Uterus (tissue), 4 donors: Measurements from ENCODE around the gene IGF1R. TPM values are rescaled to one million over a fixed set of nuclear protein-coding genes. Genes with fewer than 3 reads are reported as not detected.

ENCODE experiments used
- DNase-seq, 2 donors: peaks; one replicate each; pipeline ENCODE4 v3.0.0-alpha.2; 2019 to 2020
- H3K27ac ChIP-seq, 2 donors: fragments of 200-600 bp; sonication (generic); 1 replicate in 1 of 2; 2 replicates in 1 of 2; pipeline ENCODE4 v1.5.1; 2016 to 2018
- H3K27me3 ChIP-seq, 2 donors: fragments of 200-600 bp; sonication (generic); one replicate each; pipeline ENCODE4 v1.5.1; 2018 to 2019; ENCODE audit warnings: control low read depth in 1 of 2
- H3K36me3 ChIP-seq, 2 donors: fragments of 200-600 bp; sonication (generic); one replicate each; pipeline ENCODE4 v1.5.1; 2019; ENCODE audit warnings: control low read depth in 1 of 2
- H3K4me1 ChIP-seq, 2 donors: fragments of 200-600 bp; sonication (generic); one replicate each; pipeline ENCODE4 v1.5.1; 2018 to 2019; ENCODE audit warnings: control low read depth in 1 of 2
- H3K4me3 ChIP-seq, 2 donors: fragments of 200-600 bp; sonication (generic); 1 replicate in 1 of 2; 2 replicates in 1 of 2; pipeline ENCODE4 v1.5.1; 2018 to 2019; ENCODE audit warnings: mild to moderate bottlenecking in 1 of 2
- H3K9me3 ChIP-seq, 2 donors: fragments of 200-600 bp; sonication (generic); one replicate each; pipeline ENCODE4 v1.5.1; 2019; ENCODE audit warnings: control low read depth in 1 of 2
- CTCF ChIP-seq, 4 experiments: fragments of 200-600 bp in 2 of 4; fragments of 450-650 bp in 2 of 4; sonication (generic) in 2 of 4; IDR thresholded peaks; one replicate each; pipeline ENCODE4 v1.5.1; 2016 to 2019; ENCODE audit warnings: antibody characterized with exemption in 4 of 4, mild to moderate bottlenecking in 2 of 4, moderate library complexity in 1 of 4
- POLR2A ChIP-seq, 2 donors: fragments of 450-650 bp; IDR thresholded peaks; one replicate each; pipeline ENCODE4 v1.6.1; 2016; ENCODE audit warnings: antibody characterized with exemption in 2 of 2, mild to moderate bottlenecking in 1 of 2, moderate library complexity in 1 of 2
- intact Hi-C: fragments of 100-400 bp; cut with DNase I; formaldehyde crosslinking; loops from one replicate; pipeline ENCODE4 v1.15.1; 2023; ENCODE audit warnings: low total_unique reads
- total RNA-seq, 4 donors: library from RNA; depleted of rRNA in 3 of 4; stranded (reverse); fragments of >200 nt in 3 of 4; gene quantifications; one replicate each; pipeline versions ENCODE4 v1.1.0 to v1.2.4, GENCODE V29; 2014 to 2023
- donor health status: DM: yes; HTN: yes; CAD: no.

Gene IGF1R
- total RNA-seq, 4 donors from 2014 or later = 30.0 to 95.2 (median 57.5) TPM

DNA sequence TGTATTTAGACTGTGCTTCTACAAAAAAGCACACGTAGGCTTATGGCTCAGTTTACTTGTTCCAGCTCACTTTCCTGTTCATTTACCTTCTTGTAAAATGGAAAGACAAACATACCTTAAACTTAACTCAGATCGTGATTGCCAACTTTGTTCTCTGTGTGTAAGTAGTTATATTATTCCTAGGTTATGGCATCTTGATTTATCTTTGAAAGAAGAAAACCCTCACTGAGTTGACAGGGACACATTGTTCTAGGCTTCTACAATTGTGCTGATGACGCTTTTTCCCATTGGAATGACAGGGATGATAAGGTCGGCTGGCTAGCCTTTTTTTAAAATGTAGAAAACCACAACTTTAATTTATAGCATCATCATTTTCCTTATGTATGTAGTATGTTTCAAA is 140.7 kb downstream of the IGF1R start:
- no peaks in the 10 kb centered on the region for H3K9me3 ChIP-seq
- peaks cover 0 to 4% of the 10 kb centered on the region in 2 donors for H3K4me1 ChIP-seq
- H3K27ac ChIP-seq = no peak overlapping the region
- no peaks in the 10 kb centered on the region for H3K36me3 ChIP-seq
- no peaks in the 10 kb centered on the region for H3K27me3 ChIP-seq
- no peak for DNase-seq
- TF ChIP-seq POLR2A (IDR thresholded peaks at IDR 0.05) (no peak), CTCF (IDR thresholded peaks at IDR 0.05) (no peak)
- H3K4me3 ChIP-seq = no peak overlapping the region
- intact Hi-C loops = no loop called here

DNA sequence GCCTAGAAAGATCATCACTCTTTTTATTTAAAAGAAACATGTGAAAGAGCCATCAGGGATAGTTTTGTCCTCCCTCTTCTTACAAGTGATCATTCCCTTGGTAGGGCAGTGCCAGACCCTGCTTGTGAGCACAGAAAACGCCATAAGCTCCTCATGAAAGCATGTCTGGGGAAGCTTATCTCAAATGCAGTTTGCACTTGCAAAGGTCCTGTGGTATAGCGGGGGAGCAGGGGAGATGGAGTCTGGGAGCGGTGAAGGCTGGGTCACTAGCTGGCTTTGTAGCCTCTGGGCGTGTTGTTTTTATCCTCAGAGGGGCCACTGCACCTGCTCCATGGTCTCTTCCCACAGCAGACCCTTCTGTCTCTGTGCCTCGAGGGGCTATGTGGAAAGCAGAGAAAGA is 141.9 kb downstream of the IGF1R start:
- H3K4me1 ChIP-seq = peaks cover 0 to 9% of the 10 kb centered on the region in 2 donors
- H3K9me3 ChIP-seq = no peaks in the 10 kb centered on the region
- DNase-seq = no peak
- intact Hi-C loops = no loop called here
- H3K36me3 ChIP-seq = no peaks in the 10 kb centered on the region
- no peak overlapping the region for H3K27ac ChIP-seq
- TF ChIP-seq POLR2A (IDR thresholded peaks at IDR 0.05) (no peak), CTCF (IDR thresholded peaks at IDR 0.05) (no peak)
- H3K4me3 ChIP-seq = no peak overlapping the region
- no peaks in the 10 kb centered on the region for H3K27me3 ChIP-seq

DNA sequence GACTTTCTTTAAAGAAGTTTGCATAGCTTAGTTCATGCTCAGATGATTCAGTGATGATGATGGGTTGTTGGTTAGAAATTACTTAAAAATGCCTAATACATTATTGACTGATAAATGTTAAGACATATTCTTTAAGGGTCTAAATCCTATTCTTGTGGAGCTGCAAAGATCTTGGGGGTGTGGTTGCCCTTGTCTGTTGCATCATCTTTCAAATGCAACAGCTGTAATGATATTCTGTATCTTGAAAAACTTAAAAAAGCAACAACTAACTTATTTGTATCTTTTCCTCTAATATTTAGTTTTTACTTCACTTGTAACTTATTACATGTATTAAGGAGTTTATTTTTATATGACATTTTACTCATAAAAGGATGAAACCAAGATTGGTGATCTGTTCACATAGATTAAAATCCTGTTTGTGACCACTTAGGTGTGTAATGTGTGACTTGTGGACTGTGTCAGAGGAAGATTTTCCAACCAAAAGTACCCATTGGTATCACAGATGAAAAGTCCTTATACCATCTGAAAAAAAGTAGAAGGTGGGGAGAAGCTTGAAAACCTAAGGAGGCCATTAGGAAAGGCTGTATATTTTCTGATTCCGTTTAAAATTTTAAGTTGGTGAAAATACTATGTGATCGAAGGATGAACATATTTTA is 142.8 kb downstream of the IGF1R start:
- no peaks in the 10 kb centered on the region for H3K27me3 ChIP-seq
- no peaks in the 10 kb centered on the region for H3K9me3 ChIP-seq
- DNase-seq = no peak
- no peak overlapping the region for H3K27ac ChIP-seq
- H3K4me3 ChIP-seq = no peak overlapping the region
- TF ChIP-seq POLR2A (IDR thresholded peaks at IDR 0.05) (no peak), CTCF (IDR thresholded peaks at IDR 0.05) (no peak)
- no peaks in the 10 kb centered on the region for H3K36me3 ChIP-seq
- peaks cover 0 to 9% of the 10 kb centered on the region in 2 donors for H3K4me1 ChIP-seq
- intact Hi-C loops = no loop called here

- intact Hi-C loops = no loop called here
- no peaks in the 10 kb centered on the region for H3K36me3 ChIP-seq
- TF ChIP-seq CTCF (IDR thresholded peaks at IDR 0.05) (no peak), POLR2A (IDR thresholded peaks at IDR 0.05) (no peak)
- peaks cover 0 to 14% of the 10 kb centered on the region in 2 donors for H3K4me1 ChIP-seq
- no peak for DNase-seq
- no peaks in the 10 kb centered on the region for H3K9me3 ChIP-seq
- no peak overlapping the region for H3K4me3 ChIP-seq
- H3K27ac ChIP-seq = no peak overlapping the region
- no peaks in the 10 kb centered on the region for H3K27me3 ChIP-seq
Measured at GRCh38 chr15:98792117-98792516, 143.8 kb downstream of the IGF1R start.

DNA sequence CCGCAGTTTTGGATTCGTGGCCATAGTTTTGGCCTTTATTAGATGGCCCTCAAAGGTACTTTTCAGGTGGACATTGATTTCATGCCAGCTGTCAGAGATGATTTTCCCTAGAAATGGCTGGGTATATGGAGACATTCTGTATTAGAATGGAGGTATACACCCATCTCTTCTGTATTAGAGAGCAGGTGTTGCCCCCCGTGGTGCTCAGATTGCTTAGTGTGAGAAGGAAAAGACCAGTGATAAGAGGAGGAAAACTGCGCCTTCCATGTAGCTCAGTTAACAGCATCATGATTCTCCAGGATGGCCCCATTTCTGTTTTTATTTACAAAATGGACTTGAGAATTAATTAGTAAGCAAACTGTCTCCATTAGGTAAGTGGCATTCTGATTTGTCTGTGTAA is 145.9 kb downstream of the IGF1R start:
- DNase-seq = no peak
- H3K4me1 ChIP-seq = peaks cover 8 to 24% of the 10 kb centered on the region in 2 donors
- no peak overlapping the region for H3K4me3 ChIP-seq
- TF ChIP-seq POLR2A (IDR thresholded peaks at IDR 0.05) = no peak
- TF ChIP-seq CTCF (IDR thresholded peaks at IDR 0.05) = no peak
- H3K27me3 ChIP-seq = no peaks in the 10 kb centered on the region
- no peaks in the 10 kb centered on the region for H3K9me3 ChIP-seq
- no peak overlapping the region for H3K27ac ChIP-seq
- no peaks in the 10 kb centered on the region for H3K36me3 ChIP-seq
- intact Hi-C loops = no loop called here
